ENCODE measurements around the gene FKBP5. TPM values are rescaled to one million over a fixed set of nuclear protein-coding genes. Genes with fewer than 3 reads are reported as not detected.

Gene FKBP5
- total and polyA plus RNA-seq, 9 of the 15 experiments (the other 6 are each of a cell fraction or from before 2014, with no cell fraction given), result 32.7 to 151 (median 75.0) TPM

- TF ChIP-seq ZBTB40 (IDR thresholded peaks at IDR 0.05) (peak; percentile 78), ZBTB40 (CRISPR knock-in tag; IDR thresholded peaks at IDR 0.05) (no peak), BCOR (IDR thresholded peaks at IDR 0.05) (peak; percentile 77), DNMT1 (IDR thresholded peaks at IDR 0.05) (no peak), MAFG (tag; conservative IDR thresholded peaks at IDR 0.05) (no peak), FOXA3 (CRISPR knock-in tag; conservative IDR thresholded peaks at IDR 0.05 in 1 of 2, IDR thresholded peaks at IDR 0.05 in 1 of 2) (peak in 1 of 2 experiments; percentile 78; a peak in 2 of 4 replicates), ZFPM2 (CRISPR knock-in tag; IDR thresholded peaks at IDR 0.05) (no peak), FOXM1 (IDR thresholded peaks at IDR 0.05; ENCODE audit: low read depth) (peak; percentile 44; the same call in 1 of the 2 replicates), FOXM1 (CRISPR knock-in tag; IDR thresholded peaks at IDR 0.05; ENCODE audit: low read depth) (no peak; the same call in 1 of the 2 replicates), SIN3B (IDR thresholded peaks at IDR 0.05; ENCODE audit: low read depth) (no peak), DPF2 (IDR thresholded peaks at IDR 0.05) (peak; percentile 79), FIP1L1 (IDR thresholded peaks at IDR 0.05; ENCODE audit: low read depth, low read length, poor library complexity, severe bottlenecking) (peak; percentile 93), SP2 (IDR thresholded peaks at IDR 0.05; ENCODE audit: extremely low read depth, low read depth, low read length, poor library complexity, severe bottlenecking) (no peak), RAD51 (IDR thresholded peaks at IDR 0.05; ENCODE audit: borderline replicate concordance, low read depth) (no peak; the same call in 1 of the 2 replicates), ZNF766 (CRISPR knock-in tag; conservative IDR thresholded peaks at IDR 0.05) (no peak), CREM (IDR thresholded peaks at IDR 0.05; ENCODE audit: low read depth) (peak; percentile 69), ZFP36 (IDR thresholded peaks at IDR 0.05; ENCODE audit: low read depth, low read length, partially characterized antibody) (peak; percentile 2), ZNF75A (CRISPR knock-in tag; IDR thresholded peaks at IDR 0.05) (no peak), ZNF143 (CRISPR knock-in tag; IDR thresholded peaks at IDR 0.05) (no peak), BACH1 (tag; IDR thresholded peaks at IDR 0.05) (no peak), MYC (IDR thresholded peaks at IDR 0.05; ENCODE audit: low read depth, low read length) (peak; percentile 92), MYC (CRISPR knock-in tag; IDR thresholded peaks at IDR 0.05; ENCODE audit: borderline replicate concordance, low read depth) (0 out of 2 replicates have a peak, but pooled peaks have one; percentile 60)
Observed at GRCh38 chr6:35731736-35732532, 43.2 kb upstream of the FKBP5 start (continued).
